Suprapubic skin (tissue), 4 donors: ENCODE results near the gene NT5C3A.

ENCODE experiments used
- EP300 ChIP-seq: sonication (generic); formaldehyde crosslinking; IDR thresholded peaks from one replicate; pipeline ENCODE4 v1.6.1; 2017; ENCODE audit warnings: antibody characterized with exemption
- POLR2A ChIP-seq, 2 donors: fragments of 450-650 bp; IDR thresholded peaks; one replicate each; pipeline ENCODE4 v1.6.1; 2017; ENCODE audit warnings: antibody characterized with exemption in 2 of 2, mild to moderate bottlenecking in 2 of 2, moderate library complexity in 2 of 2
- POLR2AphosphoS5 ChIP-seq, 3 donors: sonication (generic); formaldehyde crosslinking; IDR thresholded peaks; one replicate each; pipeline ENCODE4 v1.6.1; 2017; ENCODE audit warnings: antibody characterized with exemption in 3 of 3
- TF ChIP-seq, protein P1 (sequence below), 2 donors: fragments of 200-600 bp in 1 of 2; fragments of 450-650 bp in 1 of 2; sonication (generic) in 1 of 2; IDR thresholded peaks; one replicate each; pipeline ENCODE4 v1.5.1; 2016 to 2019; ENCODE audit warnings: antibody characterized with exemption in 2 of 2, mild to moderate bottlenecking in 1 of 2, moderate library complexity in 1 of 2

DNA sequence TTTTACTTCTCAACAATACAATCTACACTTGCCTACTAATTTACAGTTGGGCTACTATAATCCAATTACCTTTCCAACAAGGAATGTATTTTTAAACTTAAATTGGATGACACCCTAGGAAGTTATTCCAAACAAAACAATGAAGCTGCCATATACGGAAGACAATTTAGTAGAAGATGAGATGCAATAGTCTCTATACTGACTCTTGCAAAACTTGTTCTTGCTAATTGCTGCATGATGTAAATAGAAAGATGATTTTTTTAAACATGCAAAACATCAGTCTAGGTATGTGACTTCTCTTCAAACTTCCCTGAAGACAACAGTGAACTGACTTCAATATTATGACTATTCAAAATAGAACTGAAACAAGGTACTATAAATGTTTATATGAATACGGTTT lies 17.6 kb downstream of the NT5C3A start:
- TF ChIP-seq, protein P1, sequence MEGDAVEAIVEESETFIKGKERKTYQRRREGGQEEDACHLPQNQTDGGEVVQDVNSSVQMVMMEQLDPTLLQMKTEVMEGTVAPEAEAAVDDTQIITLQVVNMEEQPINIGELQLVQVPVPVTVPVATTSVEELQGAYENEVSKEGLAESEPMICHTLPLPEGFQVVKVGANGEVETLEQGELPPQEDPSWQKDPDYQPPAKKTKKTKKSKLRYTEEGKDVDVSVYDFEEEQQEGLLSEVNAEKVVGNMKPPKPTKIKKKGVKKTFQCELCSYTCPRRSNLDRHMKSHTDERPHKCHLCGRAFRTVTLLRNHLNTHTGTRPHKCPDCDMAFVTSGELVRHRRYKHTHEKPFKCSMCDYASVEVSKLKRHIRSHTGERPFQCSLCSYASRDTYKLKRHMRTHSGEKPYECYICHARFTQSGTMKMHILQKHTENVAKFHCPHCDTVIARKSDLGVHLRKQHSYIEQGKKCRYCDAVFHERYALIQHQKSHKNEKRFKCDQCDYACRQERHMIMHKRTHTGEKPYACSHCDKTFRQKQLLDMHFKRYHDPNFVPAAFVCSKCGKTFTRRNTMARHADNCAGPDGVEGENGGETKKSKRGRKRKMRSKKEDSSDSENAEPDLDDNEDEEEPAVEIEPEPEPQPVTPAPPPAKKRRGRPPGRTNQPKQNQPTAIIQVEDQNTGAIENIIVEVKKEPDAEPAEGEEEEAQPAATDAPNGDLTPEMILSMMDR (IDR thresholded peaks at IDR 0.05): no peak
- TF ChIP-seq POLR2A (IDR thresholded peaks at IDR 0.05): no peak
- TF ChIP-seq EP300: no peak
- no peak for TF ChIP-seq POLR2AphosphoS5 (IDR thresholded peaks at IDR 0.05)
